ENCODE data around the gene SLAMF8.

GRCh38 chr1:159827549-159827948, 876 bp downstream of the SLAMF8 start:
- TF ChIP-seq CTCF (IDR thresholded peaks at IDR 0.05) (no peak), POLR2A (IDR thresholded peaks at IDR 0.05) (no peak)

Measured in esophagus squamous epithelium (tissue), 4 donors.